Fibroblast of the aortic adventitia (primary cell): ENCODE measurements around the gene INSC. TPM values are rescaled to one million over a fixed set of nuclear protein-coding genes. Genes with fewer than 3 reads are reported as not detected.
A peak's percentile ranks its signal among the peaks of the same experiment; 100 is the strongest.

ENCODE experiments used
- DNase-seq: peaks from one replicate; pipeline ENCODE4 v3.0.0-alpha.2; 2010; ENCODE audit warnings: low read depth
- H3K4me3 ChIP-seq: 2 replicates; pipeline ENCODE4 v1.5.1; 2011; ENCODE audit warnings: low read depth, mild to moderate bottlenecking, control low read depth, low read length, moderate library complexity
- CTCF ChIP-seq: IDR thresholded peaks from 2 replicates; pipeline ENCODE4 v1.5.1; 2011; ENCODE audit warnings: mild to moderate bottlenecking, low read length, control low read depth, inconsistent platforms; ENCODE audit not compliant: insufficient read depth
- total RNA-seq: library from RNA; depleted of rRNA; stranded (reverse); fragments of >200 nt; gene quantifications from 2 replicates; pipeline ENCODE4 v1.2.3, GENCODE V29; 2012; ENCODE audit warnings: low replicate concordance

Gene INSC
- total RNA-seq, 1 donor: 0.81 TPM

GRCh38 chr11:15158351-15159015 is 43.8 kb downstream of the INSC start:
- no peak for TF ChIP-seq CTCF
- H3K4me3 ChIP-seq: no peak overlapping the region
- DNase-seq: peak; percentile 72

- peak; percentile 53 for DNase-seq
- TF ChIP-seq CTCF: peak; percentile 77
- H3K4me3 ChIP-seq: no peak overlapping the region
Measured at GRCh38 chr11:15159085-15159484, 44.4 kb downstream of the INSC start.

GRCh38 chr11:15161790-15162189 is 47.1 kb downstream of the INSC start:
- no peak overlapping the region for H3K4me3 ChIP-seq
- DNase-seq: no peak
- no peak for TF ChIP-seq CTCF

- TF ChIP-seq CTCF: no peak
- no peak for DNase-seq
- H3K4me3 ChIP-seq: no peak overlapping the region
Measured at GRCh38 chr11:15163136-15163535, 48.4 kb downstream of the INSC start.

GRCh38 chr11:15166204-15166603 is 51.5 kb downstream of the INSC start:
- H3K4me3 ChIP-seq: no peak overlapping the region
- TF ChIP-seq CTCF: no peak
- DNase-seq: peak; percentile 16

- no peak for DNase-seq
- H3K4me3 ChIP-seq: no peak overlapping the region
- TF ChIP-seq CTCF: no peak
Measured at GRCh38 chr11:15169815-15170551, 55.3 kb downstream of the INSC start.

- no peak for DNase-seq
- H3K4me3 ChIP-seq: no peak overlapping the region
- TF ChIP-seq CTCF: no peak
Measured at GRCh38 chr11:15170698-15171097, 56.0 kb downstream of the INSC start.
